ENCODE measurements around the gene NCOA6. TPM values are rescaled to one million over a fixed set of nuclear protein-coding genes. Genes with fewer than 3 reads are reported as not detected.

The NCOA6 gene
- total RNA-seq, 2 experiments from 2014 or later = 14.6 to 16.3 TPM

DNA sequence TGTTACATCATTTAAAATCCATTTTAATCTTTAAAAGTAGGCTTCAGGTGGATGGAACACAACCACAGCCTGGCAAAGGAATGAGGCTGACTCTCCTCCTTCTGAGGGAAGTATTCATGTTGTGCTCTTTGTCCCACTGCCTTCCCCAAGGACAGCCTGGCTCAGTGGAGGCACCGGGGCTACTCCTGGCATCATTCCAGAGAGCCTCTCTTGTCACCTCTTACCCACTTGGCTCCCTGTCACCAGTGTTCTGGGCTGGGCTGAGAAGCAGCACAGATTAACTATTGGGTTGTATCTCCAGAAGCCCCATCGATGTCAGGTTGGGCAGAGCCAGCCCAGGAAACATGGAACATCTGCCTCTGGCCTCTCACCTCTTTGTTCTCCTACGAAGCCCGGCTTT is 132.0 kb downstream of the NCOA6 start:
- Histone ChIP-seq H3K27me3 (ENCODE audit: control insufficient read depth in 1 of 2, insufficient read depth in 2 of 2, low read length in 2 of 2) (no peaks in the 10 kb centered on the region), H3K36me3 (ENCODE audit: insufficient read depth, low read length) (no peaks in the 10 kb centered on the region), H3K9me3 (ENCODE audit: control insufficient read depth in 1 of 2, insufficient read depth in 1 of 2, low read length in 2 of 2) (no peaks in the 10 kb centered on the region), H3K4me3 (ENCODE audit: low read length) (no peak overlapping the region), H3K27ac (ENCODE audit: low read depth in 1 of 2, low read length in 2 of 2) (no peak overlapping the region), H3K4me1 (ENCODE audit: insufficient read depth, low read length) (no peaks in the 10 kb centered on the region)
- no peak for DNase-seq
- no peak for ATAC-seq (ENCODE audit: poor library complexity)
- no peaks in the 10 kb centered on the region for H3K27me3 Mint-ChIP-seq
- no peaks in the 10 kb centered on the region for H3K4me1 Mint-ChIP-seq (ENCODE audit: low read depth)
- H3K9me3 Mint-ChIP-seq = no peaks in the 10 kb centered on the region
- no peaks in the 10 kb centered on the region for H3K36me3 Mint-ChIP-seq (ENCODE audit: low read depth)
- POLR2A ChIA-PET = no interaction called here
- intact Hi-C loops (cut with DNase I, micrococcal nuclease) = no loop called here
- TF ChIP-seq CTCF (IDR thresholded peaks at IDR 0.05) = no peak
- H3K27ac Mint-ChIP-seq = no peak overlapping the region
- H3K4me3 Mint-ChIP-seq = no peak overlapping the region
- CTCF ChIA-PET = no interaction called here

DNA sequence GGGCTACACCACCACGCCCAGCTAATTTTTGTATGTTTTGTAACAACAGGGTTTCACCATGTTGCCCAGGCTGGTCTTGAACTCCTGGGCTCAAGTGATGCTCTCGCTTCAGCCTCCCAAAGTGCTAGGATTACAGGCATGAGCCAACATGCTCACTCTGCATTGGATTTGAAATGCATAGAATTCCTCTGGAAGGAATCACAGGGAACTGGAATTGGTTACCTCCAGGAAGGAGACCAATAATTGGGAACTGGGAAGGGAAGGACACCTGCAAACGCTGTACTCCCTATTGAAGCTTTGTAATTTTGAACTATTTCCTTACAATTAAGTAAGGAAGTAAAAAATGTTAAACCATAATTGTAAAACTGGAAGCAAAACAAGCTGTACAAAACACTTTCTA is 133.6 kb downstream of the NCOA6 start:
- no peak for DNase-seq
- Mint-ChIP-seq H3K27me3 (no peaks in the 10 kb centered on the region), H3K9me3 (no peaks in the 10 kb centered on the region), H3K4me1 (ENCODE audit: low read depth) (no peaks in the 10 kb centered on the region), H3K36me3 (ENCODE audit: low read depth) (no peaks in the 10 kb centered on the region), H3K27ac (no peak overlapping the region), H3K4me3 (no peak overlapping the region)
- no peaks in the 10 kb centered on the region for H3K4me1 ChIP-seq (ENCODE audit: insufficient read depth, low read length)
- ChIA-PET CTCF (no interaction called here), POLR2A (no interaction called here)
- no peak for ATAC-seq (ENCODE audit: poor library complexity)
- H3K27ac ChIP-seq (ENCODE audit: low read depth in 1 of 2, low read length in 2 of 2) = no peak overlapping the region
- no peaks in the 10 kb centered on the region for H3K27me3 ChIP-seq (ENCODE audit: control insufficient read depth in 1 of 2, insufficient read depth in 2 of 2, low read length in 2 of 2)
- intact Hi-C loops (cut with DNase I, micrococcal nuclease) = no loop called here
- no peaks in the 10 kb centered on the region for H3K36me3 ChIP-seq (ENCODE audit: insufficient read depth, low read length)
- H3K9me3 ChIP-seq (ENCODE audit: control insufficient read depth in 1 of 2, insufficient read depth in 1 of 2, low read length in 2 of 2) = no peaks in the 10 kb centered on the region
- no peak overlapping the region for H3K4me3 ChIP-seq (ENCODE audit: low read length)
- TF ChIP-seq CTCF (IDR thresholded peaks at IDR 0.05) = no peak

DNA sequence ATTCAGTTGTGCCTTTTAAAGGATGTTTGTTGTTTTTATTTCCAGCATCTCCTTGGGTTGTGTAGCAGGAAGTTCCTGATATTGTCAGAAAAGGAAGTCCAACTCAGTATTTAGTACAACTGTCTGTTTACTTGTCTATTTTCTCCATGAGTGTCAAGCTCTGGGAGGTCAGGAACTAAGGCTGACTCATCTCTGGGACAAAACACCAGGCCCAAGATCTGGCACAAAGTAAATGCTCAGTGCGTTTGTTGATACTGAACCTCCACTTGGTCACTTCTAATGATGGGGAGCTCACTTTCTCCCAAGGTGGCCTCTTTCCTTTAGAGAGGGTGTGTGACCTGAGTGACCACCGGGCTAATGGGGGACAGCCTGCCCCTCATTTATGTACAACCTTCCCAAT is 136.0 kb downstream of the NCOA6 start:
- Histone ChIP-seq H3K9me3 (ENCODE audit: control insufficient read depth in 1 of 2, insufficient read depth in 1 of 2, low read length in 2 of 2) (no peaks in the 10 kb centered on the region), H3K4me1 (ENCODE audit: insufficient read depth, low read length) (no peaks in the 10 kb centered on the region), H3K27me3 (ENCODE audit: control insufficient read depth in 1 of 2, insufficient read depth in 2 of 2, low read length in 2 of 2) (no peaks in the 10 kb centered on the region), H3K4me3 (ENCODE audit: low read length) (no peak overlapping the region), H3K27ac (ENCODE audit: low read depth in 1 of 2, low read length in 2 of 2) (no peak overlapping the region), H3K36me3 (ENCODE audit: insufficient read depth, low read length) (no peaks in the 10 kb centered on the region)
- Mint-ChIP-seq H3K4me1 (ENCODE audit: low read depth) (no peaks in the 10 kb centered on the region), H3K9me3 (no peaks in the 10 kb centered on the region), H3K27ac (no peak overlapping the region), H3K27me3 (no peaks in the 10 kb centered on the region), H3K36me3 (ENCODE audit: low read depth) (no peaks in the 10 kb centered on the region), H3K4me3 (no peak overlapping the region)
- ATAC-seq (ENCODE audit: poor library complexity) (no peak), DNase-seq (no peak)
- no peak for TF ChIP-seq CTCF (IDR thresholded peaks at IDR 0.05)
- intact Hi-C loops (cut with DNase I, micrococcal nuclease) = no loop called here
- POLR2A ChIA-PET = interaction anchor here (1.5 kb wide), 1 partner anchor 12 kb away, joined by 4 read pairs; the partner anchor contains the start of gene PIGU
- CTCF ChIA-PET = interaction anchor here (1.3 kb wide), 1 partner anchor 22 kb away, joined by 3 read pairs; no protein-coding TSS in a partner anchor

Measured in CD4-positive, alpha-beta T cell (primary cell).